Activated CD8-positive, alpha-beta T cell treated with anti-CD3 and anti-CD28 coated beads for 36 hours (primary cell): ENCODE measurements around the gene CTBP2. TPM values are rescaled to one million over a fixed set of nuclear protein-coding genes. Genes with fewer than 3 reads are reported as not detected.

Experiments used
- microRNA-seq: library from miRNA; unstranded; fragments of <30 nt; microRNA quantifications from one replicate; pipeline ENCODE4 v1.2.0, GENCODE V29; 2022; ENCODE audit warnings: borderline microRNAs expressed, borderline replicate concordance
- total RNA-seq, 2 experiments: library from RNA; stranded (reverse); gene quantifications; one replicate each; pipeline ENCODE4 v1.2.3, GENCODE V29; 2021

Gene CTBP2
- total RNA-seq, 2 experiments from 2014 or later: 0.60 to 0.88 TPM

Small RNAs within 50 kb of the gene (microRNA-seq; reads per million reads assigned to microRNA genes)
- not detected for gene MIR4296

Other genes with a start within 250 kb of the CTBP2 start
- gene ZRANB1, start 218.4 kb downstream of the CTBP2 start, total RNA-seq: 10 to 100 TPM in 1 of 2 experiments, 1 to 10 TPM in 1; 9.5 to 10.1 TPM